Measurements from ENCODE around the gene NAGS. TPM values are rescaled to one million over a fixed set of nuclear protein-coding genes. Genes with fewer than 3 reads are reported as not detected.

The NAGS gene
- polyA plus RNA-seq, 1 of the 3 experiments (the other 2 are of a cell fraction), result 1.7 TPM

GRCh38 chr17:43992641-43993040, 11.8 kb upstream of the NAGS start:
- H3K27ac ChIP-seq (ENCODE audit: low read depth in 2 of 2, low read length in 1 of 2), result no peak overlapping the region
- H3K36me3 ChIP-seq (replicated peaks in 1 of 2; ENCODE audit: control insufficient read depth in 1 of 2, insufficient read depth in 2 of 2, low read length in 1 of 2), result no peaks in the 10 kb centered on the region
- H3K9me2 ChIP-seq, result no peaks in the 10 kb centered on the region
- TF ChIP-seq NRF1 (IDR thresholded peaks at IDR 0.05; ENCODE audit: low read depth, low read length) (no peak), EZH2phosphoT487 (IDR thresholded peaks at IDR 0.05; ENCODE audit: borderline replicate concordance, low read depth) (no peak), EP300 (IDR thresholded peaks at IDR 0.05; ENCODE audit: borderline replicate concordance in 1 of 2, low read depth in 1 of 2, low read length in 1 of 2) (no peak), FOSL2 (IDR thresholded peaks at IDR 0.05; ENCODE audit: borderline replicate concordance, low read depth) (no peak), GABPA (IDR thresholded peaks at IDR 0.05; ENCODE audit: low read depth) (no peak), RCOR1 (IDR thresholded peaks at IDR 0.05; ENCODE audit: low read length) (no peak), TCF12 (IDR thresholded peaks at IDR 0.05) (no peak)
- no peak overlapping the region for H2AFZ ChIP-seq (ENCODE audit: low read depth)
- CTCF ChIA-PET, result interaction anchor here (1.0 to 31.1 kb wide), 4 partner anchors 31 to 146 kb away, joined by 3 to 638 read pairs (median 4); partner anchors contain the start of gene PPY
- H3K79me2 ChIP-seq (ENCODE audit: insufficient read depth), result no peaks in the 10 kb centered on the region
- no peak overlapping the region for H3K4me2 ChIP-seq
- POLR2A ChIA-PET, result no interaction called here
- H3K9me3 ChIP-seq, result no peaks in the 10 kb centered on the region
- no peaks in the 10 kb centered on the region for H3F3A ChIP-seq (replicated peaks; ENCODE audit: insufficient read depth)
- peaks cover 0 to 3% of the 10 kb centered on the region in 2 experiments; a peak in 1 of 4 replicates for H3K4me1 ChIP-seq (ENCODE audit: control insufficient read depth in 1 of 2, insufficient read depth in 2 of 2, low read depth in 1 of 2, low read length in 1 of 2)
- no peak overlapping the region for H3K9ac ChIP-seq
- DNase-seq, result no peak
- H3K4me3 ChIP-seq (ENCODE audit: low read depth in 2 of 2, low read length in 1 of 2), result no peak overlapping the region
- H3K27me3 ChIP-seq (ENCODE audit: insufficient read depth), result no peaks in the 10 kb centered on the region
- WGBS (ENCODE audit: low lambda C conversion rate), result 95% methylated on average over 14 of the region's 14 CpGs
- H4K20me1 ChIP-seq (ENCODE audit: insufficient read depth), result no peaks in the 10 kb centered on the region

DNA sequence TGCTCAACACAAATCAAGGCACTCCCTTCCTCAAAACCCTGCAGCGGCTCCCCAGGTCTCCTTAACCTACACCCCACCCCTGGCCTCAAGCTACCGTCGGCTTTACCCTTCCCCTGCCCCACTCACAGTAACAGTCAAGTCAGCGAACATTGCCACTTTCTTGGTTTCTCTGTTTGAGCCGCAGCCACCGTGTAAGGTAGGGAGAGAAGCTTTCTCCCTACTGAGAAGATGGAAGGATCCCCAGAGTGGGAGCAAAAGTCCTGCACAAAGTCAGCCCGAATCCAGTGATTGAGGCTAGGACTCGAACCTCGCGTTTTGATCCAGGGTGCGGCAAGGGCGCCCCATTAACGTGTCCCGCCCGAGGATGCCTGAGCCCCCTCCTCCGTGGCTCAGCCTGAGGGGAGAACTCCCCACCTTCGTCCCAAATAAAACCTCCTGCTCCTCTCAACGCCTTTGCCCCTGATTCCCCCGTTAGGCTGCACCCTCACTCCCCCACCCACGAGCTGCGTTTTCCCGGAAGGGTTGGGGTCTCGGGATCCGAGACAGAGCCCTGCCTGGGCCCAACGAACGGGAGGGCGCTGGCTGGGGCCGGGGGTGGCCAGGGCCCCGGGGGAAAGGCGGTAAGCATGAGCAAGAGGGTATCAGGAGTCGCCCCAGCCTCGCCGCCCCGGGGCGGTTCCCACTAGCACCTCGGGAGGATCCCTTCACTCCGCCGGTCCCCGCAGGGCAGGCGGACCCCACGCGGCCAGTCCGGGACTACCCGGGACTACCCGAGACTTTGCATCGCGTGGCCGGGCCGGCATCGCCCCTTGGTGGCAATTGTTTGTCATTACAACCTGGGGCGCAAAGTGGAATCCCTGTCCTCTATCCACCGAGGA, 9.9 kb upstream of the NAGS start:
- peak overlapping the region; percentile 42; the same call in 1 of the 2 replicates for H3K9ac ChIP-seq
- no peaks in the 10 kb centered on the region for H3K27me3 ChIP-seq (ENCODE audit: insufficient read depth)
- peak overlapping the region; percentile 33 to 53; a peak in 3 of 4 replicates for H3K4me3 ChIP-seq (ENCODE audit: low read depth in 2 of 2, low read length in 1 of 2)
- DNase-seq, result peak; percentile 91
- H2AFZ ChIP-seq (ENCODE audit: low read depth), result peak overlapping the region; percentile 82; the same call in 1 of the 2 replicates
- H3K27ac ChIP-seq (ENCODE audit: low read depth in 2 of 2, low read length in 1 of 2), result no peak overlapping the region
- H3K4me1 ChIP-seq (ENCODE audit: control insufficient read depth in 1 of 2, insufficient read depth in 2 of 2, low read depth in 1 of 2, low read length in 1 of 2), result peaks cover 3 to 5% of the 10 kb centered on the region in 2 experiments; a peak in 3 of 4 replicates
- H3K9me2 ChIP-seq, result no peaks in the 10 kb centered on the region
- H3K79me2 ChIP-seq (ENCODE audit: insufficient read depth), result no peaks in the 10 kb centered on the region
- no peaks in the 10 kb centered on the region for H3K9me3 ChIP-seq
- H3F3A ChIP-seq (replicated peaks; ENCODE audit: insufficient read depth), result peaks cover 11% of the 10 kb centered on the region
- no peaks in the 10 kb centered on the region for H3K36me3 ChIP-seq (replicated peaks in 1 of 2; ENCODE audit: control insufficient read depth in 1 of 2, insufficient read depth in 2 of 2, low read length in 1 of 2)
- peak overlapping the region; percentile 78 for H3K4me2 ChIP-seq
- H4K20me1 ChIP-seq (ENCODE audit: insufficient read depth), result no peaks in the 10 kb centered on the region
- WGBS (ENCODE audit: low lambda C conversion rate), result 50% methylated on average over 24 of the region's 52 CpGs
- TF ChIP-seq NRF1 (IDR thresholded peaks at IDR 0.05; ENCODE audit: low read depth, low read length) (no peak), SMC3 (IDR thresholded peaks at IDR 0.05; ENCODE audit: low read depth, low read length) (peak; percentile 98), RAD21 (IDR thresholded peaks at IDR 0.05; ENCODE audit: low read length) (peak; percentile 98), FOXJ3 (CRISPR knock-in tag; IDR thresholded peaks at IDR 0.05) (no peak)
- TF ChIP-seq, protein P1, sequence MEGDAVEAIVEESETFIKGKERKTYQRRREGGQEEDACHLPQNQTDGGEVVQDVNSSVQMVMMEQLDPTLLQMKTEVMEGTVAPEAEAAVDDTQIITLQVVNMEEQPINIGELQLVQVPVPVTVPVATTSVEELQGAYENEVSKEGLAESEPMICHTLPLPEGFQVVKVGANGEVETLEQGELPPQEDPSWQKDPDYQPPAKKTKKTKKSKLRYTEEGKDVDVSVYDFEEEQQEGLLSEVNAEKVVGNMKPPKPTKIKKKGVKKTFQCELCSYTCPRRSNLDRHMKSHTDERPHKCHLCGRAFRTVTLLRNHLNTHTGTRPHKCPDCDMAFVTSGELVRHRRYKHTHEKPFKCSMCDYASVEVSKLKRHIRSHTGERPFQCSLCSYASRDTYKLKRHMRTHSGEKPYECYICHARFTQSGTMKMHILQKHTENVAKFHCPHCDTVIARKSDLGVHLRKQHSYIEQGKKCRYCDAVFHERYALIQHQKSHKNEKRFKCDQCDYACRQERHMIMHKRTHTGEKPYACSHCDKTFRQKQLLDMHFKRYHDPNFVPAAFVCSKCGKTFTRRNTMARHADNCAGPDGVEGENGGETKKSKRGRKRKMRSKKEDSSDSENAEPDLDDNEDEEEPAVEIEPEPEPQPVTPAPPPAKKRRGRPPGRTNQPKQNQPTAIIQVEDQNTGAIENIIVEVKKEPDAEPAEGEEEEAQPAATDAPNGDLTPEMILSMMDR (IDR thresholded peaks at IDR 0.05), result peak; percentile 87
- CTCF ChIA-PET, result interaction anchor here (0.6 to 31.1 kb wide), 34 partner anchors 10 to 155 kb away, joined by 3 to 638 read pairs (median 5); partner anchors contain the start of genes CD300LG, MPP2, NAGS and PPY
- POLR2A ChIA-PET, result no interaction called here

All from SK-N-SH (cell line).